ENCODE results near the gene AVEN.

- no peak for TF ChIP-seq FOXK2 (IDR thresholded peaks at IDR 0.05)
- TF ChIP-seq SP1 (IDR thresholded peaks at IDR 0.05): no peak
- no peak for TF ChIP-seq TARDBP (IDR thresholded peaks at IDR 0.05)
- no peak for TF ChIP-seq BHLHE40 (IDR thresholded peaks at IDR 0.05; ENCODE audit: borderline replicate concordance)
- no peak for TF ChIP-seq FOXA1 (IDR thresholded peaks at IDR 0.05)
- no peak for TF ChIP-seq LEF1 (IDR thresholded peaks at IDR 0.05; ENCODE audit: borderline replicate concordance)
- no peak for TF ChIP-seq ELF4 (IDR thresholded peaks at IDR 0.05)
- TF ChIP-seq FOXM1 (IDR thresholded peaks at IDR 0.05; ENCODE audit: borderline replicate concordance): no peak
- no peak for TF ChIP-seq PKNOX1 (IDR thresholded peaks at IDR 0.05)
- no peak for TF ChIP-seq ARNT (IDR thresholded peaks at IDR 0.05)
Measured at GRCh38 chr15:34047893-34048775, 9.1 kb upstream of the AVEN start.
